Omental fat pad (tissue), 4 donors: ENCODE results near the gene ETV7. TPM values are rescaled to one million over a fixed set of nuclear protein-coding genes. Genes with fewer than 3 reads are reported as not detected.

ENCODE experiments used
- ATAC-seq: fragments of 150-250 bp; one replicate; pipeline ENCODE4 v1.9.1; 2016; ENCODE audit warnings: mild to moderate bottlenecking, moderate library complexity; ENCODE audit not compliant: low FRiP score
- DNase-seq: peaks from one replicate; pipeline ENCODE4 v3.0.0-alpha.2; 2019; ENCODE audit warnings: low spot score
- CTCF ChIP-seq, 3 donors: fragments of 450-650 bp; IDR thresholded peaks; one replicate each; pipeline ENCODE4 v1.5.1; 2016 to 2017; ENCODE audit warnings: antibody characterized with exemption in 3 of 3, mild to moderate bottlenecking in 3 of 3, moderate library complexity in 2 of 3
- total RNA-seq, 4 donors: library from RNA; depleted of rRNA; stranded (reverse); fragments of >200 nt; gene quantifications; one replicate each; pipeline ENCODE4 v1.1.0, GENCODE V29; 2016

Gene ETV7
- total RNA-seq, 4 donors from 2014 or later = 0.56 to 5.9 (median 2.8) TPM

DNA sequence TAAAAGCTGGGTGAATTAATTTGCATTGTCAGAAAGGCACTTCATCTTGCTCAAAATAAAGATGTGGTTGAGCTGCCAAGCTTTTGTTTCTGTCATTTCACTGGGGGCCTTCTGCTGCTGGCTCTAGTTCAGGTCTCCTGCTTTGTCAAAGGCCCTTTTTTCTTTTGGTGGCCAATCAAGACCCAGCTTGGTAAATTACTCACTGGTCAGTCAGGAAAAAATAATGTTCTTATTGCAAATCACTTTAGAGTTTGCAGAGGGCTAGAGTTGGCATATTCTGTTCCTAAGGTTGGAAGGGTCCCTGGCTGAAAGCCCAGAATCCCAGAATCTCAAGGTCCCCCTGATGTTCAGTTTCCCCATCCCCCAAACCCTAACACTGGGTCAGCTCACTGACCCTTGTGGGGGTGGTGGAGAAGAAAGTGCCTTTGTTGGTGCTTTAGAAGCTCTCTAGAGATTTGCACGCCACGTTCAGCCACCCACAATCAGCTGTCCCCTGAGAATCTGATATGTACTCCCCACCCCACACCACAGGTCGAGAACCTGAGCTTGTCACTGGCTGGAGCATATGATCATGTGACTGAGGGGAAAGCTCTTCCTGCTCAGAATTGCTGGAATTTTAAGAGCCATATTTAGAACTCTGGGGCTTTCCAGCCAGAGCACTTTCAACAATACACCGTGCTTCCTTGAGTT is 29.1 kb downstream of the ETV7 start:
- no peak for ATAC-seq
- no peak for DNase-seq
- TF ChIP-seq CTCF (IDR thresholded peaks at IDR 0.05) = no peak

DNA sequence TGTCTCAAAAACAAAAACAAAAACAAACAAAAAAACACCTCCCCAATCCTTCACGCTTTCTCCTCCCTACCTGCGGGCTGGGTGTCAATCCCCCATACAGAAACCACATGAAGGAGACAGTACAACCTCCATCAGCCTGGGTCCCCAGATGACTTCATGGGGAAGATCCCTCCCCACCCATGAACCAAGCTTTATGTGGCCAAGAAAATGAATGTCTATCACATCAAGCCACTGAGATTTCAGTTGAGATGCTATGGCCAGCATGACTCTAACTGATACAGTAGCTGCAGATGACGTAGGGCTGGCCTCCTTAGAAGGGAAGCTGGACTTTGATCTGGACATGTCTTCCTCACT is 29.6 kb downstream of the ETV7 start:
- DNase-seq (no peak), ATAC-seq (no peak)
- TF ChIP-seq CTCF (IDR thresholded peaks at IDR 0.05) = no peak

DNA sequence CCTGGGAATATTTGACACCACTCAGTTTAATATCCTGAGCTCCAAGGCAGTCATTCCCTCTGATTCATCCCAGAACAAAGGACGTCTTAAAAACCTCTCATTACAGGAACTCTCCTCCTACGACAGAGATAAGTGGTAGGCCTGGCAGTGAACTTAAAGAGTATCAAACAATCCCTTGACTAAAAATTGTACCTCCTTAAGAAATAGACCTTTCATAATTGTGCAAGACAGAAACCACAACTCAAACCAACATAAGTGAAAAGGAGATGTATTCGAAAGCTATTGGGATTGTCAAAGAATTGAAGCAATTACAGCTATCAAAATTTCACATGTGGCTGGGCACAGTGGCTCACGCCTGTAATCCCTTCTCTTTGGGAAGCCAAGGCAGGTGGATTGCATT is 31.6 kb downstream of the ETV7 start:
- DNase-seq = no peak
- no peak for ATAC-seq
- TF ChIP-seq CTCF (IDR thresholded peaks at IDR 0.05) = no peak

- DNase-seq = no peak
- ATAC-seq = peak; percentile 1
- no peak for TF ChIP-seq CTCF (IDR thresholded peaks at IDR 0.05)
Observed at GRCh38 chr6:36353411-36353915, 34.0 kb downstream of the ETV7 start.

- no peak for DNase-seq
- ATAC-seq = no peak
- no peak for TF ChIP-seq CTCF (IDR thresholded peaks at IDR 0.05)
Observed at GRCh38 chr6:36352477-36353157, 34.9 kb downstream of the ETV7 start.

DNA sequence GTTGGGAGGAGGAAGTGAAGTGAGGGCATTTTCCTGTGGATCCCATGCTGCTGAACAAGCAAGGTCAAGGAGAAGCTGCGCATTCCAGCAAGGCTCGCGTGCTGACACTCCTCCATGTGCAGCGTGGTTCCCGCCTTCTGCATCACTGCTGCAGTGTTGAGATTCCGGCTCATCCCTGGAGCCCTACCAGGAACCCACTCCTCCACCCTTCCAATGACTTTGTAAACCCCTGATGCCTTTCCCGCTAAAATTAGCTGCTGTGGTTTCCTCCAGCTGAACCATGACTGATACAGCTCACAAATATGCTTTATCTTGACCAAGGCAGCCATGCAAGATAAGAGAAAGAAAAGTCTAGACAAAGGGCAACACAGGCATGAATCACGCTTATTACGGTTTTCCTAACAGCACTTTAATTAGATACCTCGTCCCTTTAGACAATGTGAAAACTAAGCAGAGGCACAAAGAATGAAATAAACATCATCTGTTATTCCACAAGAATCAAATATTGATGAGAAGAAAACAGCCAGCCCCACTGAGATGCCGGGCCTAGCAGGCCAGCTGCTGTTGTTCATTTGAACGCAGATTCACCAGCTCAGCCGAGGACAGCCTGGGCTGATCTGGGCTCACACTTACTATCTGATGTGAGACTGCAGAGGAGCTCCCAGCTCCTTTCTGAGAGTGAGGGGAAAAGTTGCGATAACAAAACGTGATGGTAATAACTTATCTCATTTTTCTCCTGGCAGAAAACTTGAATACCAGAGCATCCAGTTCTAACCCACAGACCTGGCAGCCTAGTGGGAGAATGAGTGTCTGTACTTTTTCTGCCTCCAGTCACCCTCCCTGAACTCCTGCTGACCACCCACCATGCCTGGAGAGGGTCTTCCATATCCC is 36.5 kb downstream of the ETV7 start:
- DNase-seq (peak; percentile 49), ATAC-seq (peak; percentile 94)
- no peak for TF ChIP-seq CTCF (IDR thresholded peaks at IDR 0.05)
